Stimulated activated CD4-positive, alpha-beta T cell treated with anti-CD3 and anti-CD28 coated beads, TNF-alpha, amount 100 ng/mL, for 24 hours (primary cell): Measurements from ENCODE around the gene G2E3.
"Not testable (repeated sequence)": the region's sequence is repeated elsewhere in the genome, so short reads cannot be mapped to it uniquely, and the experiment has no call there.

Experiments
- DNase-seq, 3 experiments: peaks; one replicate each; pipeline ENCODE4 v3.0.0-alpha.2; 2020; ENCODE audit warnings: low read depth in 3 of 3

G2E3 gene

DNA sequence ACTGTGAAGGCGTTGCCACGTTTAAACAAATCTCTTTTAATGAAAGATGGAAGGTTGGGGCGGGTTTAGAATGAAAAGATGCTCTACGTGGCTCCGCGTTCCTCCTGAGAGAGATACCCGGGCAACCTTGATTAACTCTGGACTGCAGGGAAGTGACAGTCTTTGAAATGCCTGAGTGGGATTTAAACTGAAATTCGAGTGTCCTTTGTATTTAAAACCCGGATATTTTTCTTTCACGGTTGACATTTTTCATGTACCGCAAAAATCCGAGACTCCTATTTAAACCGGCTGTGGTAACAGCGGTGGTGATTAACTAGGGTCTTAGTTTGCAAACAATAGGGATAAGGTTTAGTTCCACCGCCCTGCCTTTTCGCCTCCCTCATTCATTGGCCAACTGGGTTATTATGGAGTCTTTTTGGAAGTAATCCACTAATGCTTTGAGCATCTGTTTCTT lies 707 bp downstream of the G2E3 start:
- no peak for DNase-seq

- no peak for DNase-seq
These were observed 1.6 kb downstream of the G2E3 start for GRCh38 chr14:30560581-30560980.

DNA sequence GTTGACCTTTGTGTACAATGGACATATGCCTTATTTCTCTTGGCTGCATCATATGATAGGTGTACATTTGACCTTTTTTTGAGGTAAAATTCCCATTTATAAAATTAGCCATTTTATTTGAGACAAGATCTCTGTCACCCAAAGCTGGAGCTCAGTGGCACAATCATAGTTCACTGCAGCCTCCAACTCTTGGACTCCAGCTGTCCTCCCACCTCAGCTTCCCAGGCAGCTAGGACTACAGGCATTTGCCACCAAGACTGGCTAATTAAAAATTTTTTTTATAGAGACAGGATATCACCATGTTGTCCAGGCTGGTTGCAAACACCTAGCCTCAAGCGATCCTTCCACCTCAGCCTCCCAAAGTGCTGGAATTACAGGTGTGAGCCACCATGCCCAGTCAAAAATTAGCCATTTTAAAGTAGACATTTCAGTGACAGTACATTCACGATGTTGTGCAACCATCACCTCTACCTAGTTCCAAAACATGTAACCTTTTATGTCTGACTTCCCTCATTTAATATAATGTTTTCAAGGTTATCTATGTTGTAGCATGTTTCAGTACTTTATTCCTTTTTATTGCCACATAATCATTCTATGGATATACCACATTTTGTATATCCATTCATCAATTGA lies 5.4 kb downstream of the G2E3 start:
- DNase-seq = no peak

GRCh38 chr14:30564868-30565248 lies 5.9 kb downstream of the G2E3 start:
- DNase-seq = no peak

GRCh38 chr14:30569216-30569902 lies 10.4 kb downstream of the G2E3 start:
- DNase-seq = no peak

DNA sequence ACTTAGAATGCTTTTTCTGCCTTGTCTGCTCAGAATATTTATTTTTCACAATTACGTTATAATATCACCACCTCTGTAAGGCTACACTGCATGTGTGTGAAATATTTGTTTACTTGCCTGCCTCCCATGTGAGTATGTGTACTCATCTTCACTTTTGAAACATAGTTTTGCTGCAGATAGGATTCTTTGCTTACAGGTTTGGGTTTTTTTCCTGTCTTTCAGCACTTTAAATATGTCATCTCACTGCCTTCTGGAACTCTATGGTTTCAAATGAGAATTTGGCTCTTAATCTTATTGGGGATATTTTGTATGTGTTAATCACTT lies 10.9 kb downstream of the G2E3 start:
- no peak for DNase-seq

- DNase-seq = no peak
These were observed 13.3 kb downstream of the G2E3 start for GRCh38 chr14:30572237-30572636.

DNA sequence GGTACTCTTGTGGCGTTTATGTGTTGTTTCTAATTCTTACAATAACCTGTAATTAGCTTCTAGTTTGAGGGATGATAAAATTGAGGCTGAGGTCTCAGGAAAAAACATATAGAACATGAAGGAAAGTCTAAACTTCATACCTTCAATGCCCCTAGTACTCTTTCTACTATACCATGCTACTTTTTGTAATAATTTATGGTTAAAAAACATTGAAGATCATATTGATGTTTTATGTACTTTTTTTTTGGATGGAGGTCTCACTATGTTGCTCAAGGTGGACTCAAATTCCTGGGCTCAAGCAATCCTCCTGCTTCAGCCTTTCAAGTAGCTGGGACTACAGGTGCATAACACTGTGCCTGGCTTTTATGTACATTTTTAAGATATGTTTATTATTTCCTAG lies 13.8 kb downstream of the G2E3 start:
- DNase-seq = no peak

DNA sequence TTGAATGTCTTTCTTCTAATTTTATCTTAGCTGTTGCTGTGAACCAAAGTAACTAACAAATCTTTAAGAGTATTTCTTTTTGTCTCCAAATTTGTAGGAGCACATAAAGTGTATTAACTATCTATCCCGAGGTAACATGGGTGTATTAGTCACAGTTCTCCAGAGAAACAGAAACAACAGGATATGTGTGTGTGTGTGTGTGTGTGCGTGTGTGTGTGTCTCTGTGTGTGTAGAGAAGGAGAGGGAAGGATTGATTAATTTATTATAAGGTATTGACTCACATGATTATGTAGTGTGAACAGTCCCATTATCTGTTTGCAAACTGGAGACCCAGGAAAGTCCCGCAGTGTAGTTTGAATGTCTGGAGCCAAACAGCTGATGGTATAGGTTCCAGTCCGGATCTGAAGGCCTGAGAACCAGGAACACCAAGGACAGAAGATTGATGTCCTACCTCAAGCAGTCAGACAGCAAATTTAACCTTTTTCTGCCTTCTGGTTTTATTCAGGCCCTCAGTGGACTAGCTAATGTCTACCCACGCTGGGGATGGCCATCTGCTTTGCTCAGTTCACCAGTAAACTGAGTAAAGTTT lies 14.4 kb downstream of the G2E3 start:
- DNase-seq = no peak

DNA sequence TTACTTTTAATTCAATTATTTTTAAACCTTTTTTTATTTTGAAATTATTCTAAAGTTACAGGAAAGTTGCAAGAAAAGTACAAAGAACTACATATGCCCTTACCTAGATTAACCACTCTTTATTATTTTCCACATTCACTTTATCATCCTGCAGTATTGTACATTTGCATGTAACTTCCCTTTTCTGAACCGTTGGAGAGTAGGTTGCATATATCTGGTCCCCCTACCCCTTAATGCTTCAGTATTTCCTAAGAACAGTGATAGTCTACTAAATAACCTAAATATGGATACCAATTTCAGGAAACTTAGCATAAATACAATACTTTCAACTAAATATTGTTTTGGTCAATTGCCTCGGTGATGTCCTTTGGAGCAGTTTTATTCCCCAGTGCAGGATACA lies 15.0 kb downstream of the G2E3 start:
- no peak for DNase-seq

- not testable (repeated sequence) for DNase-seq
These were observed 15.8 kb downstream of the G2E3 start for GRCh38 chr14:30574777-30575176.

GRCh38 chr14:30576333-30576732 lies 17.4 kb downstream of the G2E3 start:
- DNase-seq = not testable (repeated sequence)

DNA sequence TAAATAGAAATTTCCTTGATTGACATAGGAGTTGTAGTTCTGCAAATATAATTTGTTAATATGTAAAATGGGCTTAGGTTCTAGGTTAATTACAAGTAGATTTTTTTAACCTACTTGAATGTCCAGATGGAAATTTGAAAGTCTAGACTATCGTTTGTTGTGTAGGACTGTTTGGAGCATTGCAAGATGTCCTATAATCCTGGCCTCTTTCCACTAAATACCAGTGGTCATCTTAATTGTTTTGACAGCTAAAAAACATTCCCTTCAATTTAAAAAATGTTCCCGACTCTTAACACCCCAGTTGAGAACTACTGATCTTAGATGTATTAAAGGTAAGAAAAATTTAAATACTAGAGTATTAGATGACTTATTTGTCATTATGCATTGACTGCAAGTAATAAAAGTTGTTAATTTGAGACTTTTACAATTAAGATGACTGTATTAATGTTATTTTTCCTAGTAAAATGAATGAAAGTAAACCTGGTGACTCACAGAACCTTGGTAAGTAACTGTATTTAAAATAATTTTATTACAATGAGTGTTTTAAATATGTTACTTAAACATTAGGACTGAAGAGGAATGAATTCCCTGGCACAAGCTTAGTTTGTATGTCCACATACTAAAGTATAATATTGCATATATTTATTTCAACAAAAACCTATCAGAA lies 21.8 kb downstream of the G2E3 start:
- no peak for DNase-seq

DNA sequence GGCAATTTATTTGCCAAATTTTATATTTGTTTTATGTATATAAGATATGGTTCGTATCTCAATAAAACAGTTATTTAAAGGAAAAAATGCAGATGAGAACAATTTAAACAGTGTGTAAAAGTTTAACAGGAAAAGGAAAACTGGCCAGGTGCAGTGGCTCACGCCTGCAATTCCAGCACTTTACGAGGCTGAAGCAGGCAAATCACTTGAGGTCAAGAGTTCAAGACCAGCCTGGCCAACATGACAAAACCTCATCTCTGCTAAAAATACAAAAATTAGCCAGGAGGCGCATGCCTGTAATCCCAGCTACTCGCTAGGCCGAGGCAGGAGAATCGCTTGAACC lies 22.3 kb downstream of the G2E3 start:
- DNase-seq = no peak

DNA sequence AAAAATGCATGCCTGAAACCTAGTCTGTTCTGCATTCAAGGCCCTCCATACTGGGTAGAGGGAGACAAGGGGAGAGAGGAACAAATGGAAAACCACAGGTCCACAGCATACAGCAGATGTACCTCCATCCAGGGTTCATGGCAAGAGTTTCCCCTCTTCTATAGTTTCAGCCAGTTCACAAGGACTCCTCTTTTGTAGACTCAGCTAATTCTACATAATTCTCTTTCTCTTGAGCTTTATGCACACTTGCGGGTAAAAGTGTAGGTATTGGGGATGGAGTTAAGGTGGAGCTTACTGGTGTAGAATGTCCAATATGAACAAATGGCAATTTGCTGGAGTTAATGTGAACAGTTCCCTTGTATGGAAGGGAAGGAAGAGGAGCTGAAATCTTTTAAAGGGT lies 23.4 kb downstream of the G2E3 start:
- DNase-seq = no peak

GRCh38 chr14:30584058-30584630 lies 25.2 kb downstream of the G2E3 start:
- no peak for DNase-seq

- no peak for DNase-seq
These were observed 26.2 kb downstream of the G2E3 start for GRCh38 chr14:30585204-30585603.

DNA sequence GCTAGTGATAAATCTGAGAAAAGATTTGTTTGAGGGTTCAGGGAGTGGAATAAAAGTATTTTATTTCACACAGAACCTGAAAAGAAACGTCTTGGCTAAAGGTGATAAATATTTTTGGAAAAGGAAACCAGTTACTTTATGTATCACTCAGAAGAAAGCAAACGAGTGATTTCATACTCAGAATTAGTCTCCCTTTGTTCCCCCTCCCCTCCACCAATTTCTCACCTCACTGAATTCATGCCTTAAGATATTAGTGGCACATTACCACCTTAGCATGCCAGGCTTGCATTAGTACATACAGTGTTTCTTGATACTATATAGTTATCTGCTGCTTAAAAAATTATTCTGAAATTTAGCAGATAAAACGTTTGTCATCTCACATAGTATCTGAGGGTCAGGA lies 28.2 kb downstream of the G2E3 start:
- no peak for DNase-seq

DNA sequence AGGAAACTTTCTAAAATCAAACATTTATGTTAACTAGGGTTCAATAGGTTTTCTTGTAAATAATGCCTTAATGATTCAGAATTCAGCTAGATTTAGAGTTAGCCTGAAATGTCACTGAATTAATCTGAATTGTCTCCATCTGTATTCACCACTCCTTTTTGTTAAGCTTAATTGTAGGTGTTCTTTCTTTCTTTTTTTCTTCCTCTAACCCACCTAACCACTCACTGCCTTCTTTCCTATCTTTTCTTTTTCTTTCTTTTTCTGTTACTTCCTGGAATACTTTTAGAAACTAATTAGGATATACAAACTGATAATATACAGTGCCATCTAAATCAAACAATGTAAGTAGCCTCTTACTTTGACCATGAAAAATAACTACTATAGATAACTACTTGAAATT lies 29.9 kb downstream of the G2E3 start:
- no peak for DNase-seq

DNA sequence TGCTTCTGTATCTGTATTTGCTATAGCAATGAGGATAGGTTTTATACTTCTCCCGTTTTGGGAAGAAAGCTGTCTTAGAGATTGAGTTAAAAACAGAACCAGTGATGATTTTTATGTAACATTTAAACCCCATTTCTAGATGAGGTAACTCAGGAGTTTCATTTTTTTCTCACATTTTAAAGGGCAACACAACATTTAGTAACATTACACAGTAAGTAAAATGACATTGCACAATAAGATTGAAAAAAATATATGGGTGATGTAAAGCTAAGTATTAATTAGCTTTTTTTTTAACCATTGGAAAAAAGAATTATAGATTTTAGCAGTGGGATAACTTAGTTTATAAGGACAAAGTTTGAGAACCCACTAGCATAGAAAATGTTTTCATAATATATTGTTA lies 38.0 kb downstream of the G2E3 start:
- no peak for DNase-seq

GRCh38 chr14:30597504-30597903 lies 38.5 kb downstream of the G2E3 start:
- DNase-seq = no peak
